ENCODE results near the gene EFCC1. TPM values are rescaled to one million over a fixed set of nuclear protein-coding genes. Genes with fewer than 3 reads are reported as not detected.

EFCC1 gene
- total RNA-seq, 1 experiment from 2014 or later: 0.39 TPM

DNA sequence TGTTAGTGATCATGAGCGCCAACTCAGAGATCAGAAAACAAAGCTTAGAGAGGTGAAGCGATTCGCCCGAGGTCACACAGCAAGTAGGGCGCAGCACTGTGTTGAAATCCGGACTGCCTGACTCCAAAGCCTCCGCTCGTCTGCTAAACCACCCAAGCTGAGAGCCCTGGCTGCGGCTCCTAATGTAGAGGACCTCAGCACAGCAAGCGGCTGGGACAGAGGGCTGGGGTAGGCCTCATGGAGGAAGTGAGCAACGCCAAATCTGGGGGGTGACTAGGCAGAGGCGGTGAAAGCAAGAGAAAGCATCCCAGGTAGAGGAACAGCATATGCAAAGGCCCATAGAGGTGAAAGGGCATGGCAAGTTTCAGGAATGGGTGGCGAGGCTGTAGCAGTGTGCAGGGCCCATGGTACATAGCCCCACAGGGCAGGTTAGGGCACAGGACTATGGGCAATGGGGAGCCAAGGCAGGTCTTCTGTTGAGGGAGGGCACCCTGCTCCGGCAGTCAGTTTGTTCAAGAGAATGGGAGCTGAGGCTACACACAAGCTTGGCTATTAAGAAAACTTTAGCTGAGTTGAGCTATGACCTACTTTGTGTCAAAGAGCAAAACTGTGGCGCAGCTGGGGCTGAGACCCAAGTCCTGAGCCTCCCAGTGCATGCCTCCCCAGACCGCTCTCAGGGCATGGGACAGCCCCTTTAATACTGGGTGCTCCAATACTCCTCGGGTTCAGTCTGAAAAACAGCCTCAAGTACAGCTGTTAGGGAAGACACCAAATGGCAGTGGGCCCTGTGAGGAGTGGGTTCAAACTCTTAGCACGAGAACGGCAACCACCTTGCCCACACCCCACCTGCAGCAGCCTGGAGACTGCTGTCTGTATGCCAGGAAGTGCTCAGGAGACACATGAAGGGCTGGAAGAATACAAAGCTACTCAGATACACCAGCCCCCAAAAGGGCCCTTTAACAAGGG, 6.2 kb upstream of the EFCC1 start:
- no peaks in the 10 kb centered on the region for H3K36me3 Mint-ChIP-seq (ENCODE audit: insufficient read depth, unreplicated experiment)
- no peaks in the 10 kb centered on the region for H3K9me3 Mint-ChIP-seq (ENCODE audit: unreplicated experiment)
- intact Hi-C loops (cut with micrococcal nuclease; ENCODE audit: unreplicated experiment): no loop called here
- peaks cover 13% of the 10 kb centered on the region for H3K4me1 Mint-ChIP-seq (ENCODE audit: low read depth, unreplicated experiment)
- Histone ChIP-seq H3K36me3 (ENCODE audit: control insufficient read depth, insufficient read depth, low read length) (no peaks in the 10 kb centered on the region), H3K4me3 (ENCODE audit: low read depth, low read length) (no peak overlapping the region), H3K9me3 (no peaks in the 10 kb centered on the region), H3K4me1 (peaks cover 5% of the 10 kb centered on the region; the same call in 1 of the 2 replicates), H3K27me3 (replicated peaks; ENCODE audit: control insufficient read depth, insufficient read depth, low read length) (no peaks in the 10 kb centered on the region)
- TF ChIP-seq, protein P1, sequence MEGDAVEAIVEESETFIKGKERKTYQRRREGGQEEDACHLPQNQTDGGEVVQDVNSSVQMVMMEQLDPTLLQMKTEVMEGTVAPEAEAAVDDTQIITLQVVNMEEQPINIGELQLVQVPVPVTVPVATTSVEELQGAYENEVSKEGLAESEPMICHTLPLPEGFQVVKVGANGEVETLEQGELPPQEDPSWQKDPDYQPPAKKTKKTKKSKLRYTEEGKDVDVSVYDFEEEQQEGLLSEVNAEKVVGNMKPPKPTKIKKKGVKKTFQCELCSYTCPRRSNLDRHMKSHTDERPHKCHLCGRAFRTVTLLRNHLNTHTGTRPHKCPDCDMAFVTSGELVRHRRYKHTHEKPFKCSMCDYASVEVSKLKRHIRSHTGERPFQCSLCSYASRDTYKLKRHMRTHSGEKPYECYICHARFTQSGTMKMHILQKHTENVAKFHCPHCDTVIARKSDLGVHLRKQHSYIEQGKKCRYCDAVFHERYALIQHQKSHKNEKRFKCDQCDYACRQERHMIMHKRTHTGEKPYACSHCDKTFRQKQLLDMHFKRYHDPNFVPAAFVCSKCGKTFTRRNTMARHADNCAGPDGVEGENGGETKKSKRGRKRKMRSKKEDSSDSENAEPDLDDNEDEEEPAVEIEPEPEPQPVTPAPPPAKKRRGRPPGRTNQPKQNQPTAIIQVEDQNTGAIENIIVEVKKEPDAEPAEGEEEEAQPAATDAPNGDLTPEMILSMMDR (IDR thresholded peaks at IDR 0.05; ENCODE audit: insufficient read depth in 1 of 2, low read depth in 1 of 2, low read length in 1 of 2, severe bottlenecking in 1 of 2, unreplicated experiment in 1 of 2): no peak
- DNase-seq: no peak
- CTCF ChIA-PET: interaction anchor here (0.6 to 1.6 kb wide), 3 partner anchors 9 to 32 kb away, joined by 3 to 13 read pairs (median 7); no protein-coding TSS in a partner anchor
- no peaks in the 10 kb centered on the region for H3K27me3 Mint-ChIP-seq (ENCODE audit: insufficient read depth, unreplicated experiment)
- peak overlapping the region; percentile 70 for H3K4me3 Mint-ChIP-seq (ENCODE audit: unreplicated experiment)
- no TSS peak for BruUV-seq (replicated peaks)
- H3K27ac Mint-ChIP-seq (ENCODE audit: unreplicated experiment): peak overlapping the region; percentile 18
- POLR2A ChIA-PET: interaction anchor here (0.9 to 1.1 kb wide), 3 partner anchors 9 to 127 kb away, joined by 3 to 5 read pairs (median 3); partner anchors contain the start of gene RAB43

DNA sequence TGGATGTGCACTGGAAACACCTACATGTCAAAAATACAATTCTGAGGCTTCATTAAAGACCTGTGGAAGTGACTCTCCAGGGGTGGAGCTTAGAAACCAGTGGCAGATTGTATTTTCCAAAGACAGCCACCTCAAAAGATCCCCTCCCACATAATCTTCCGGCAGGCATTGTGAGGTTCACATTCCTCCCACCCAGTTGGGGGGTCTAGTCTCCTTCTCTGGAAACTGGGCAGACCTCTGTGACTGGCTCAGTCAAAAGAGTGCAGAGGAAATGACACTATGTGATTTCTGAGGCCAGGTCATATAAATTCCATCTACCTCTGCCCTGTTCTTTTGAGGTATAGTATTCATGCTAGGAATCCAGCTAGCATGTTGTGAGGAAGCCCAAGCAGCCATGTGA, 5.4 kb upstream of the EFCC1 start:
- H3K36me3 ChIP-seq (ENCODE audit: control insufficient read depth, insufficient read depth, low read length): no peaks in the 10 kb centered on the region
- TF ChIP-seq, protein P1 (IDR thresholded peaks at IDR 0.05; ENCODE audit: insufficient read depth in 1 of 2, low read depth in 1 of 2, low read length in 1 of 2, severe bottlenecking in 1 of 2, unreplicated experiment in 1 of 2): no peak
- DNase-seq: no peak
- BruUV-seq (replicated peaks): no TSS peak
- no peaks in the 10 kb centered on the region for H3K9me3 Mint-ChIP-seq (ENCODE audit: unreplicated experiment)
- no peak overlapping the region for H3K4me3 ChIP-seq (ENCODE audit: low read depth, low read length)
- intact Hi-C loops (cut with micrococcal nuclease; ENCODE audit: unreplicated experiment): no loop called here
- POLR2A ChIA-PET: no interaction called here
- H3K9me3 ChIP-seq: no peaks in the 10 kb centered on the region
- peaks cover 13% of the 10 kb centered on the region for H3K4me1 Mint-ChIP-seq (ENCODE audit: low read depth, unreplicated experiment)
- peaks cover 5% of the 10 kb centered on the region; the same call in 1 of the 2 replicates for H3K4me1 ChIP-seq
- H3K27me3 ChIP-seq (replicated peaks; ENCODE audit: control insufficient read depth, insufficient read depth, low read length): no peaks in the 10 kb centered on the region
- no peaks in the 10 kb centered on the region for H3K36me3 Mint-ChIP-seq (ENCODE audit: insufficient read depth, unreplicated experiment)
- CTCF ChIA-PET: interaction anchor here (0.6 kb wide), 1 partner anchor 31 kb away, joined by 3 read pairs; no protein-coding TSS in a partner anchor
- H3K4me3 Mint-ChIP-seq (ENCODE audit: unreplicated experiment): no peak overlapping the region
- no peak overlapping the region for H3K27ac Mint-ChIP-seq (ENCODE audit: unreplicated experiment)
- no peaks in the 10 kb centered on the region for H3K27me3 Mint-ChIP-seq (ENCODE audit: insufficient read depth, unreplicated experiment)

DNA sequence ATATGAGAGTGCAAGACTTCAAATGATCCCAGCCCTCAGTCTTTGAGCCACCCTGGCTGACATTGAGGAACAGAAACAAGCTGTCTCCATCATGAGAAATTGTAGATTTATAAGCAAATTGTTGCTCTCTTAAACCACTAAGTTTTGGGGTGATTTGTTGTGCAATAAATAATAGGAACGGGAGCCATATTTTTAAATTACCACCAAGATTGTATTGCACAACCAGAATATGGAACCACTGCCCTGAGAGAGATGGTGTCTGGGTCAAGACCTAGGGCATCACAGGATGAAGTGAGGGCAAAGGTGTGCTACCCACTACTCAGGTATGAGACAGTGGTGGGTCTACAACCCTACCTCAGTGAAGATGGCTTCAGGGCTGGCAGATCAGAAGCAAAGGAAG, 4.9 kb upstream of the EFCC1 start:
- Histone ChIP-seq H3K9me3 (no peaks in the 10 kb centered on the region), H3K27me3 (replicated peaks; ENCODE audit: control insufficient read depth, insufficient read depth, low read length) (no peaks in the 10 kb centered on the region), H3K4me3 (ENCODE audit: low read depth, low read length) (no peak overlapping the region), H3K4me1 (peaks cover 5% of the 10 kb centered on the region; the same call in 1 of the 2 replicates), H3K36me3 (ENCODE audit: control insufficient read depth, insufficient read depth, low read length) (no peaks in the 10 kb centered on the region)
- no peak for DNase-seq
- ChIA-PET CTCF (no interaction called here), POLR2A (no interaction called here)
- H3K27me3 Mint-ChIP-seq (ENCODE audit: insufficient read depth, unreplicated experiment): no peaks in the 10 kb centered on the region
- no TSS peak for BruUV-seq (replicated peaks)
- no peak overlapping the region for H3K4me3 Mint-ChIP-seq (ENCODE audit: unreplicated experiment)
- TF ChIP-seq, protein P1 (IDR thresholded peaks at IDR 0.05; ENCODE audit: insufficient read depth in 1 of 2, low read depth in 1 of 2, low read length in 1 of 2, severe bottlenecking in 1 of 2, unreplicated experiment in 1 of 2): no peak
- intact Hi-C loops (cut with micrococcal nuclease; ENCODE audit: unreplicated experiment): no loop called here
- peaks cover 13% of the 10 kb centered on the region for H3K4me1 Mint-ChIP-seq (ENCODE audit: low read depth, unreplicated experiment)
- H3K36me3 Mint-ChIP-seq (ENCODE audit: insufficient read depth, unreplicated experiment): no peaks in the 10 kb centered on the region
- H3K27ac Mint-ChIP-seq (ENCODE audit: unreplicated experiment): no peak overlapping the region
- H3K9me3 Mint-ChIP-seq (ENCODE audit: unreplicated experiment): no peaks in the 10 kb centered on the region
